ENCODE results near the gene ERH.

ERH gene

DNA sequence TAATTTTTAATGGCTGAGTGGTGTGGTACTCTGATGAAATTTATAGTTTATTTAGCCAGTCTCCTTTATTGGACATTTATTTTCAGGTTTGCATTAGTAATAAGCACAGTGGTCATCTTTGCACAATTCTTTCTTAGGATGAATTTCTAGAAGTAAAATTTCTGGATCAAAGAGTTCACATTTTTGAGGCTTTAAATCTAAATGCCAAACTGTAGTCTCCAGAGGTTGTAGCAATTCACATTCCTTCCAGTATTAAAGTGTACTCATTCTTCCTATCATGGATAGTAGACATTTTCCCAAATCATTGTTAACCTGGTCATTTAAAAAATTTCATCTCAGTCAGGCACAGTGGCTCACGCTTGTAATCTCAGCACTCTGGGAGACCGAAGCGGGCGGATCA lies 25.2 kb upstream of the ERH start:
- TF ChIP-seq TAF1 (IDR thresholded peaks at IDR 0.05; ENCODE audit: borderline replicate concordance, insufficient read depth, low read length) (no peak), FOXP2 (optimal IDR thresholded peaks at IDR 0.05; ENCODE audit: borderline replicate concordance, extremely low read depth, extremely low read length, insufficient read depth) (no peak), REST (IDR thresholded peaks at IDR 0.05; ENCODE audit: insufficient read depth in 1 of 2, low read depth in 2 of 2, low read length in 2 of 2) (no peak), SIN3A (IDR thresholded peaks at IDR 0.05; ENCODE audit: borderline replicate concordance, insufficient read depth, low read length) (no peak), POLR2AphosphoS5 (IDR thresholded peaks at IDR 0.05; ENCODE audit: low read depth, low read length) (no peak)

GRCh38 chr14:69413483-69413882 lies 15.4 kb upstream of the ERH start:
- TF ChIP-seq TAF1 (IDR thresholded peaks at IDR 0.05; ENCODE audit: borderline replicate concordance, insufficient read depth, low read length) (no peak), FOXP2 (optimal IDR thresholded peaks at IDR 0.05; ENCODE audit: borderline replicate concordance, extremely low read depth, extremely low read length, insufficient read depth) (no peak)

DNA sequence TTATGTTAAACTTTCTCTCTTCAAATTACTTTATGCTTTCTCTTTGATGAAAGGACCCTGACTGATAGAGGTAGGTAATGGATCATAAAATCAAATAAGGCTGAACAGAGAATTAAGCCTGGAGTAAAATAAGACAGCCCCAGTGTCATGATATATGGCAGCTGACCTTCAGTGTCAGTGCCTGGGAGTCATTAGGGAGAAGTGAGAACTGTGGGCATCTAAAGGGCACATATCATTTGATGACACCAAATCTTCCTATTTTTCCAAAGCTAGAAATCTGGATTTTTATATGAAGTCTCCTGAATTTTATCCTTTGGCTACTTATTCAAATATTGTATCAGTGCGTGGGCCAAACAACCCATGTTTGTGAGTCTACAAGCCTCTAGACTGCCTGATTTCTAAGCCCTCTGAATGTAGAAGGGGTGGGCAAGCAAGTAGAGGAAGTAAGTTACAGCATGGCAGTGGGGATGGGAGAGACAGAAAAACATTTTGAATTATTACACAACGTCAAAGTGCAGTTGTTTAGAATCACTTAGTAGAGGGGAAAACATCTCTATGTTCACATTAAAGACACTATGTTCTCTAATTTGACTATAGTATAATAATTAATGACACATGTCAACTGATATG lies 10.3 kb upstream of the ERH start:
- TF ChIP-seq TAF1 (IDR thresholded peaks at IDR 0.05; ENCODE audit: borderline replicate concordance, insufficient read depth, low read length) (no peak), SIN3A (IDR thresholded peaks at IDR 0.05; ENCODE audit: borderline replicate concordance, insufficient read depth, low read length) (no peak), REST (IDR thresholded peaks at IDR 0.05; ENCODE audit: insufficient read depth in 1 of 2, low read depth in 2 of 2, low read length in 2 of 2) (no peak), FOXP2 (optimal IDR thresholded peaks at IDR 0.05; ENCODE audit: borderline replicate concordance, extremely low read depth, extremely low read length, insufficient read depth) (no peak)

- TF ChIP-seq TAF1 (IDR thresholded peaks at IDR 0.05; ENCODE audit: borderline replicate concordance, insufficient read depth, low read length) (no peak), POLR2AphosphoS5 (IDR thresholded peaks at IDR 0.05; ENCODE audit: low read depth, low read length) (no peak), REST (IDR thresholded peaks at IDR 0.05; ENCODE audit: insufficient read depth in 1 of 2, low read depth in 2 of 2, low read length in 2 of 2) (no peak), SIN3A (IDR thresholded peaks at IDR 0.05; ENCODE audit: borderline replicate concordance, insufficient read depth, low read length) (no peak), FOXP2 (optimal IDR thresholded peaks at IDR 0.05; ENCODE audit: borderline replicate concordance, extremely low read depth, extremely low read length, insufficient read depth) (no peak)
Observed at GRCh38 chr14:69405762-69406161, 7.7 kb upstream of the ERH start.

DNA sequence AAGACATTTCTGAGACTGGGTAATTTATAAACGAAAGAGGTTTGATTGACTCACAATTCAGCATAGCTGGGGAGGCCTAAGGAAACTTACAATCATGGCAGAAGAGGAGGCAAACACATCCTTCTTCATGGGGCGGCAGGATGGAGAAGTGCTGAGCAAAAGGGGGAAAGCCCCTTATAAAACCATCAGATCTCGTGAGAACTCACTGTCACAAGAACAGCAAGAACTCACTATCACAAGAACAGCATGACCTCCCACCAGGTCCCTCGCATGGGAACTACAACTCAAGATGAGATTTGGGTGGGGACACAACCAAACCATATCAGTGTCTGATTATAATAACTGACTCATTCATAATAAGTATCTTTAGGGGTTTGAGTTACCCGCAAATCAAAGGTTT lies 6.8 kb upstream of the ERH start:
- no peak for TF ChIP-seq TAF1 (IDR thresholded peaks at IDR 0.05; ENCODE audit: borderline replicate concordance, insufficient read depth, low read length)
- TF ChIP-seq REST (IDR thresholded peaks at IDR 0.05; ENCODE audit: insufficient read depth in 1 of 2, low read depth in 2 of 2, low read length in 2 of 2) = no peak
- TF ChIP-seq FOXP2 (optimal IDR thresholded peaks at IDR 0.05; ENCODE audit: borderline replicate concordance, extremely low read depth, extremely low read length, insufficient read depth) = no peak
- TF ChIP-seq POLR2AphosphoS5 (IDR thresholded peaks at IDR 0.05; ENCODE audit: low read depth, low read length) = no peak
- no peak for TF ChIP-seq SIN3A (IDR thresholded peaks at IDR 0.05; ENCODE audit: borderline replicate concordance, insufficient read depth, low read length)

All from PFSK-1 (cell line).